ENCODE measurements around the gene PRM1. TPM values are rescaled to one million over a fixed set of nuclear protein-coding genes. Genes with fewer than 3 reads are reported as not detected.

PRM1 gene
- total and polyA plus RNA-seq, 2 of the 13 experiments (the other 11 are each of a cell fraction or from before 2014, with no cell fraction given) = not detected

GRCh38 chr16:11276896-11277593, 4.1 kb downstream of the PRM1 start (continued):
- TF ChIP-seq, protein P1, sequence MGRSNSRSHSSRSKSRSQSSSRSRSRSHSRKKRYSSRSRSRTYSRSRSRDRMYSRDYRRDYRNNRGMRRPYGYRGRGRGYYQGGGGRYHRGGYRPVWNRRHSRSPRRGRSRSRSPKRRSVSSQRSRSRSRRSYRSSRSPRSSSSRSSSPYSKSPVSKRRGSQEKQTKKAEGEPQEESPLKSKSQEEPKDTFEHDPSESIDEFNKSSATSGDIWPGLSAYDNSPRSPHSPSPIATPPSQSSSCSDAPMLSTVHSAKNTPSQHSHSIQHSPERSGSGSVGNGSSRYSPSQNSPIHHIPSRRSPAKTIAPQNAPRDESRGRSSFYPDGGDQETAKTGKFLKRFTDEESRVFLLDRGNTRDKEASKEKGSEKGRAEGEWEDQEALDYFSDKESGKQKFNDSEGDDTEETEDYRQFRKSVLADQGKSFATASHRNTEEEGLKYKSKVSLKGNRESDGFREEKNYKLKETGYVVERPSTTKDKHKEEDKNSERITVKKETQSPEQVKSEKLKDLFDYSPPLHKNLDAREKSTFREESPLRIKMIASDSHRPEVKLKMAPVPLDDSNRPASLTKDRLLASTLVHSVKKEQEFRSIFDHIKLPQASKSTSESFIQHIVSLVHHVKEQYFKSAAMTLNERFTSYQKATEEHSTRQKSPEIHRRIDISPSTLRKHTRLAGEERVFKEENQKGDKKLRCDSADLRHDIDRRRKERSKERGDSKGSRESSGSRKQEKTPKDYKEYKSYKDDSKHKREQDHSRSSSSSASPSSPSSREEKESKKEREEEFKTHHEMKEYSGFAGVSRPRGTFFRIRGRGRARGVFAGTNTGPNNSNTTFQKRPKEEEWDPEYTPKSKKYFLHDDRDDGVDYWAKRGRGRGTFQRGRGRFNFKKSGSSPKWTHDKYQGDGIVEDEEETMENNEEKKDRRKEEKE (IDR thresholded peaks at IDR 0.05) = no peak
- TF ChIP-seq AHR (CRISPR knock-in tag; IDR thresholded peaks at IDR 0.05) (0 out of 2 replicates have a peak, but pooled peaks have one; percentile 60), SETDB1 (CRISPR knock-in tag; IDR thresholded peaks at IDR 0.05; ENCODE audit: borderline replicate concordance) (no peak), YEATS2 (CRISPR knock-in tag; IDR thresholded peaks at IDR 0.05; ENCODE audit: borderline replicate concordance) (no peak), ZNF260 (CRISPR knock-in tag; IDR thresholded peaks at IDR 0.05; ENCODE audit: borderline replicate concordance, low read depth) (no peak), ZNF326 (CRISPR knock-in tag; IDR thresholded peaks at IDR 0.05; ENCODE audit: borderline replicate concordance) (no peak), ATF4 (CRISPR knock-in tag; IDR thresholded peaks at IDR 0.05) (no peak), ZNF180 (CRISPR knock-in tag; IDR thresholded peaks at IDR 0.05; ENCODE audit: borderline replicate concordance, low read depth) (no peak), ZNF510 (CRISPR knock-in tag; IDR thresholded peaks at IDR 0.05; ENCODE audit: low read depth) (0 out of 2 replicates have a peak, but pooled peaks have one; percentile 30), EP300 (IDR thresholded peaks at IDR 0.05; ENCODE audit: low read depth in 2 of 2, low read length in 2 of 2) (no peak), EP300 (CRISPR knock-in tag; IDR thresholded peaks at IDR 0.05; ENCODE audit: borderline replicate concordance) (no peak), ERF (CRISPR knock-in tag; IDR thresholded peaks at IDR 0.05) (no peak), SMC3 (IDR thresholded peaks at IDR 0.05; ENCODE audit: low read length) (no peak), WIZ (CRISPR knock-in tag; IDR thresholded peaks at IDR 0.05) (no peak), GATAD2A (CRISPR knock-in tag; IDR thresholded peaks at IDR 0.05) (peak; percentile 23; the same call in 1 of the 2 replicates), FOXA3 (CRISPR knock-in tag; IDR thresholded peaks at IDR 0.05) (no peak), ZNF547 (CRISPR knock-in tag; IDR thresholded peaks at IDR 0.05) (no peak), MAFK (conservative IDR thresholded peaks at IDR 0.05 in 1 of 2, IDR thresholded peaks at IDR 0.05 in 1 of 2; ENCODE audit: low read length in 2 of 2) (no peak), FOXP4 (CRISPR knock-in tag; IDR thresholded peaks at IDR 0.05) (no peak), ZNF101 (CRISPR knock-in tag; IDR thresholded peaks at IDR 0.05; ENCODE audit: borderline replicate concordance, low read depth) (no peak)
- TF ChIP-seq, protein P2, sequence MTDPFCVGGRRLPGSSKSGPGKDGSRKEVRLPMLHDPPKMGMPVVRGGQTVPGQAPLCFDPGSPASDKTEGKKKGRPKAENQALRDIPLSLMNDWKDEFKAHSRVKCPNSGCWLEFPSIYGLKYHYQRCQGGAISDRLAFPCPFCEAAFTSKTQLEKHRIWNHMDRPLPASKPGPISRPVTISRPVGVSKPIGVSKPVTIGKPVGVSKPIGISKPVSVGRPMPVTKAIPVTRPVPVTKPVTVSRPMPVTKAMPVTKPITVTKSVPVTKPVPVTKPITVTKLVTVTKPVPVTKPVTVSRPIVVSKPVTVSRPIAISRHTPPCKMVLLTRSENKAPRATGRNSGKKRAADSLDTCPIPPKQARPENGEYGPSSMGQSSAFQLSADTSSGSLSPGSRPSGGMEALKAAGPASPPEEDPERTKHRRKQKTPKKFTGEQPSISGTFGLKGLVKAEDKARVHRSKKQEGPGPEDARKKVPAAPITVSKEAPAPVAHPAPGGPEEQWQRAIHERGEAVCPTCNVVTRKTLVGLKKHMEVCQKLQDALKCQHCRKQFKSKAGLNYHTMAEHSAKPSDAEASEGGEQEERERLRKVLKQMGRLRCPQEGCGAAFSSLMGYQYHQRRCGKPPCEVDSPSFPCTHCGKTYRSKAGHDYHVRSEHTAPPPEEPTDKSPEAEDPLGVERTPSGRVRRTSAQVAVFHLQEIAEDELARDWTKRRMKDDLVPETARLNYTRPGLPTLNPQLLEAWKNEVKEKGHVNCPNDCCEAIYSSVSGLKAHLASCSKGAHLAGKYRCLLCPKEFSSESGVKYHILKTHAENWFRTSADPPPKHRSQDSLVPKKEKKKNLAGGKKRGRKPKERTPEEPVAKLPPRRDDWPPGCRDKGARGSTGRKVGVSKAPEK (CRISPR knock-in tag; IDR thresholded peaks at IDR 0.05; ENCODE audit: borderline replicate concordance) = no peak
